NCI-H187 treated with DMSO at 0.1 percent for 48 hours (cell line): Measurements from ENCODE around the gene RFNG.

Source experiments
- DNase-seq: peaks from one replicate; lab custom pipeline; 2025; lab: John Stamatoyannopoulos, UW

RFNG gene, protein sequence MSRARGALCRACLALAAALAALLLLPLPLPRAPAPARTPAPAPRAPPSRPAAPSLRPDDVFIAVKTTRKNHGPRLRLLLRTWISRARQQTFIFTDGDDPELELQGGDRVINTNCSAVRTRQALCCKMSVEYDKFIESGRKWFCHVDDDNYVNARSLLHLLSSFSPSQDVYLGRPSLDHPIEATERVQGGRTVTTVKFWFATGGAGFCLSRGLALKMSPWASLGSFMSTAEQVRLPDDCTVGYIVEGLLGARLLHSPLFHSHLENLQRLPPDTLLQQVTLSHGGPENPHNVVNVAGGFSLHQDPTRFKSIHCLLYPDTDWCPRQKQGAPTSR

GRCh38 chr17:82051776-82052637, at the start of gene RFNG, which contains the start of gene GPS1:
RFNG (minus strand) TSS chr17:82051811; CDS start chr17:82051766, 45 bp downstream.
GPS1 (plus strand) TSS chr17:82051898; CDS start chr17:82051932, 34 bp downstream.
- no peak for DNase-seq

DNA sequence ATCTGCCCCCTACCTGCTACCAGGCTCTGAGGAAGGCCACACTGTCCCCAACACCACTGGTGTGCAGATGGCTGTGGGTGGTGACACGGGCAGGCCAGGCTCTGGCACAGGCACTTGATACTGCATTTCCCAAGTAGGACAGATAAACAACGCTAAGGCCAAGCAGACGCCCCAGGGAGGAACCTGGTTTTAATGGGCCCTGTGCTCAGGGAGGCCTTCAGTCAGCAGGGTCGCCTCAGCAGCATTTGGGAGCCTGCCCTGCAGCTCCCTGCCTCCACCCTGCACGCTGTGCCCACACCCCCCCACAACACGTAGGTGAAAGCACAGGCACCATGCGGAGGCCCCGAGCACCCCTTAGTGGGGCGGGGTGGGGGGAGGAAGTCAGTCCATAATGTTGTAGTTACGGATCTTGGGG, 49.7 kb upstream of the RFNG start:
- DNase-seq: no peak

GRCh38 chr17:82100502-82101298, 49.1 kb upstream of the RFNG start:
- DNase-seq: no peak

- no peak for DNase-seq
Measured at GRCh38 chr17:82098939-82099763, 47.5 kb upstream of the RFNG start.

GRCh38 chr17:82098169-82098938, 46.7 kb upstream of the RFNG start, which contains the start of gene FASN:
FASN (minus strand) TSS chr17:82098236; CDS start chr17:82096445, 1,791 bp downstream.
- peak; percentile 47 for DNase-seq

DNA sequence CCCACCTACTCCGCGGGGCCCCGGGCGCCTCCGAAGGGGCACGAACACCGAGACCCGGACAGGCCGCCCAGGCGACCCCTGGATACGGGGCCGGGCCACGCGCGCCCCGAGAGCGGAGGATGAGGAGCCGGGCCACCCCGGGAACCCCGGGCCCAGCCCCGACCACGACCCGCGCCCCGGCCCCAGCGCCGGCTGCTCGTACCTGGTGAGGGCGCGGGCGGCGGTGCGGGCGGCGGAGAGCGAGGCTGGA, 46.2 kb upstream of the RFNG start:
- DNase-seq: no peak

DNA sequence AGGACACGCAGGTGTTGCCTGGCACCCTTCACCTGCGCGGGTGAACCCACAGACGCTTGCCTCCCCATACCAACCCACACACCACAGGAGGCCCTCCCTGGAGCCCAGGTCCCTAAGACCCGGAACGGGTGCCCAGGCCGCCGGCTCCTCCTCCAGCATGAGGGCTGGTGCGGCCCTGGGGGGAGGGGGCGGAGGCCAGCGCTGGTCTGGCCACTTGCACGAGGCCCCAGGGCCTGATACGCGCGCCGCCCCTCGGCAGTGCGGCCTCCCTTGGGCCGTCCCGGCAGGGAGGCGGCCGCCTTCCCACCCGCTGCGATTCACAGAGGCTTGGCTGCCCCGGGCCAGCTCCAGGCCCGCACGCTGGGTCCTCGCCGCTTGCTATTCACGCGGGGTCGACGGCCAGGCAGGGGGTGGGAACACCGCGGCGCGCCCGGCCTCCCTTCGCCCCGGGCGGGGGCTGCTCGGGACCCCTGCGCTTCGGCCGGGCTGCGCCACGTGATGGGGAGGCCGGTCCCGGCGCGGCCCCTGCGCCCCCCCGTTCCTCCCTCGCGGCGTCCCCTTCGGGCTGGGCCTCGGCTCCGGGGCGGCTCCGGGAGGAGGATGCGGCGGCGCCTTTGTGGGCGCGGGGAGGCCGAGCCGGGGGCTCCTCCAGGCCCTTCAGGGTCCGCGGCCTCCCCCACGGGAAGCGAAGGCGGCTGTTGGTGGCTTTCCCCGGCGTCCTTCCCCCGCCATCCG, 45.7 kb upstream of the RFNG start:
- no peak for DNase-seq

GRCh38 chr17:82096709-82097183, 45.1 kb upstream of the RFNG start:
- no peak for DNase-seq

- DNase-seq: no peak
Measured at GRCh38 chr17:82095777-82096708, 44.4 kb upstream of the RFNG start.

GRCh38 chr17:82094931-82095776, 43.5 kb upstream of the RFNG start:
- no peak for DNase-seq

GRCh38 chr17:82092995-82093751, 41.6 kb upstream of the RFNG start:
- DNase-seq: no peak

DNA sequence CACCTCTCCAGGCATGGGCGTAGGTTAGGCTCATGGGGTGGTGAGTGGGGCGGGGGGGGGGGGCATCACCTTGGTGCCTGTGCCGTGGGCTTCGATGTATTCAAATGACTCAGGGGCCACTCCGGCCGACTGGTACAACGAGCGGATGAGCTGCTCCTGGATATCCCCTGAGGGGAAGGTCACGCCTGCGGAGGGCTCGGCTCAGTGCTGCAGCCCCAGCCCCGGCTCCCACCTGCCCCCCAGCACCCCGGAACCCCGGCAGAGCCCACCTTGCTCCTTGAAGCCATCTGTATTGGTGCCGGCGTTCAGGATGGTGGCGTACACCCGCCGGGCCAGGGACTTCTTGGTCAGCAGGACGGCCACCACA, 41.0 kb upstream of the RFNG start:
- no peak for DNase-seq

DNA sequence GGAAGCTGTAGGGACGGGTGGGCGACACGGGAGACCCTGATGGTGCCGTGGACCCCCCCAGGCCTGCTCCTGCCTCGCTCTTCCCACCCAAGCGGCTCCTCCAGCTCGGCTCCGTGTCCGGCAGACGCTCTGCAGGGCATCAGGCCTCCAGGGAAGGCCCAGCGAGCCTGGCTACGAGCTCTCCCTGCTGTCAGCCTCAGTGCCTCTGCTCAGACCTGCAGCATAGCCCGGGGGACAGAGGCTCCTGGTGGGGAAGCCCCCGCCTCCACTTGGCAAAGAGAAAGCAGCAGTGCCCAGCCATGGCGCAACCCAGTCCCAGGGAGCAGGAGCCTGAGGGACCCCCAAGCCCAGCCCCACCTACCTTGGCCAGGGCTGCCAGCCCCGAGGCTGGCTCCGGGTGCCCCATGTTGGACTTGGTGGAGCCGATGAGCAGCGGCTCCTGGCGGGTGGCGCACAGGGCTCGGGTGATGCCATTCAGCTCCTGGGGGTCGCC, 40.5 kb upstream of the RFNG start:
- DNase-seq: no peak

GRCh38 chr17:82091264-82092066, 39.9 kb upstream of the RFNG start:
- no peak for DNase-seq

- no peak for DNase-seq
Measured at GRCh38 chr17:82090549-82091263, 39.1 kb upstream of the RFNG start.
